ENCODE measurements around the gene ASTL.
"Not testable (repeated sequence)": the region's sequence is repeated elsewhere in the genome, so short reads cannot be mapped to it uniquely, and the experiment has no call there.

Gene ASTL

DNA sequence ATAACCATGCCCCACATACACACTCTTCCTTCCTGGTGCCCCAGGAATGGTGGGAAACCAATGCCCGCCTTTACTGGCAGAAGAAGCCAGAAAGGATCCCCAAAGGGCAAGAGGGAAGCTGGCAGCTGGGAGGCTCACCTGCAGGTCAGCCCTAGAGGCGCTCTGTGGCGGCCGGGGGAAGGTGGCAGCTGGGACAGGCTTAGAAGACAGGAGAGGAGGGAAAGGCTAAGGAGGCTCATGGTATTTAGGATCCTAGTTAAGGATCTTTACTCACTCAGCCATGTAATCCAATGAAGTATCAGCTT is 45.8 kb downstream of the ASTL start:
- no peaks in the 10 kb centered on the region for H3K27me3 ChIP-seq (ENCODE audit: control insufficient read depth, insufficient read depth, low read length)

DNA sequence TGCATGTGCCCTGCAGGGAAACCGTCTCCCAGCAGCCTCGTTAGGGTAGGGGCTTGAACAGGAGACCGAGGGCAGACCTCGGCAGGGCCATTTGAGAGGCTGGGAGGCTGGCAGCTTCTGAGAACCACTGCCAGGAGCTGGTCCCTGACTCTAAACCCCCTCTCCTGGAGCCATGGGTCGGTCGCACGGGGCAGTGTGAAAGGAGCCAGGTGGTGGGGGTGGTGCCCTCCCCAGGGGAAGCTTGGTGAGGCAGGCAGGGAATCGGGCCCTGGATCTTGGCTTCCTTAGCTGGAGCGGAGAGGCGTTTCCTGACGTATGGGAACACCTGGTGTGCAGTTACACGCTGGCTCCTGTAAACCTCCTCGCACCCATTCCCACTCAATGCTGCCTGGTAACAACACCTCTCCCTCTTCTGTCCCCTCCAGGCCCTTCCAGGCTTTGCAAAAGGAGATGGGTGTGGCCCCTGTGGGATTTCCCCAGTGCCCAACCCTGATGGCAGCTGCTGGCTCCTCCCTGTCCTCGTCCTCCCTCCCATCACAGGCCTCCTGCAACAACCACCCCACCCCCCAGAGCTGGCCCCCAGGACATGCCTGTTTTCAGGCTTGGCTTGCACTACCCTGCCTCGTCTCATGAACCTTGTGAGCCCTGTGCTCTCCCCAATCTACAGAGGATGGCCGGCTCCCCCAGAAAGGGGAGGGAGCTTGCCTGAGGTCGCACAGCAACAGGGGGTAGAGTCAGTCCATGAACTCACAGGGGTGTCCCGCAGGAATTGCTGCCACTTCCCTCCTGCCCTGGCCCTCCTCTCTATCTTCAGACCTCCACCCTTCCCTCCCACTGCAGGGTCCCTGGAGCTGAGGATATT is 46.4 kb downstream of the ASTL start:
- no peaks in the 10 kb centered on the region for H3K9me3 ChIP-seq (ENCODE audit: control insufficient read depth, low read length)
- peaks cover 52% of the 10 kb centered on the region for H3K4me1 ChIP-seq (ENCODE audit: control insufficient read depth, insufficient read depth, low read length)
- no peak overlapping the region for H3K4me3 ChIP-seq (ENCODE audit: low read length)
- H3K9ac ChIP-seq (ENCODE audit: low read length), result no peak overlapping the region
- no peaks in the 10 kb centered on the region for H3K36me3 ChIP-seq (ENCODE audit: control insufficient read depth, insufficient read depth, low read length)
- H3K27me3 ChIP-seq (ENCODE audit: control insufficient read depth, insufficient read depth, low read length), result no peaks in the 10 kb centered on the region

More for the DNA sequence above, 45.8 kb downstream of the ASTL start:
- H3K36me3 ChIP-seq (ENCODE audit: control insufficient read depth, insufficient read depth, low read length), result no peaks in the 10 kb centered on the region
- peaks cover 52% of the 10 kb centered on the region for H3K4me1 ChIP-seq (ENCODE audit: control insufficient read depth, insufficient read depth, low read length)
- H3K4me3 ChIP-seq (ENCODE audit: low read length), result no peak overlapping the region
- no peaks in the 10 kb centered on the region for H3K9me3 ChIP-seq (ENCODE audit: control insufficient read depth, low read length)
- no peak overlapping the region for H3K9ac ChIP-seq (ENCODE audit: low read length)

DNA sequence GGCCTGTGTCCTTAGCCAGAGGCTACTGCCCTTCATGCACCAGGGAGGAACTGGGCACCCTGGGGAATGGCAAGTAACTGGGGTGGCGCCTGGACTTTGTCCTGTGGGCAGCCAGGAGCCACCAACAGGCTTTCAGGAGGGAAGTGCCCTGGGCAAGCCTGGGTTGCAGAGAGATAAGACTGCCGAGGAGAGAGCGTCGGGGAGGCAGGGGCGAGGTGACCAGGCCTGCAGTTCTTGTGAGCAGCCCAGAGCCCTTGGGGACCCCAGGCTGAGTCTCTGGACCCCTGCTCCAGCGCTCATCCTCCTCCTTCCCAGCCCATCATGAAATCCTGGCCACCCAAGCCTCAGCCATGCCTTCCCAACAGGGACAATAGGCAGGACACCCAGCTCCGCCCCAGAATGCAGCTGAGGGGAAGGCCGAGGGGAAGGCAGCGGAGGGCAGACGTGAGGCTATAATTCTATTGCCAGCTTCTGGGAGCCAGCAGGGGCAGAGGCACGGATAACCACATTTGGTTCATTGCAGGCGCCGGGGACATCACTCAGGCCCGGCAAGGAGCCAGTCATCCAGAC is 47.1 kb downstream of the ASTL start:
- Histone ChIP-seq H3K9me3 (ENCODE audit: control insufficient read depth, low read length) (no peaks in the 10 kb centered on the region), H3K4me3 (ENCODE audit: low read length) (no peak overlapping the region), H3K36me3 (ENCODE audit: control insufficient read depth, insufficient read depth, low read length) (no peaks in the 10 kb centered on the region), H3K4me1 (ENCODE audit: control insufficient read depth, insufficient read depth, low read length) (peaks cover 52% of the 10 kb centered on the region), H3K9ac (ENCODE audit: low read length) (no peak overlapping the region), H3K27me3 (ENCODE audit: control insufficient read depth, insufficient read depth, low read length) (no peaks in the 10 kb centered on the region)

DNA sequence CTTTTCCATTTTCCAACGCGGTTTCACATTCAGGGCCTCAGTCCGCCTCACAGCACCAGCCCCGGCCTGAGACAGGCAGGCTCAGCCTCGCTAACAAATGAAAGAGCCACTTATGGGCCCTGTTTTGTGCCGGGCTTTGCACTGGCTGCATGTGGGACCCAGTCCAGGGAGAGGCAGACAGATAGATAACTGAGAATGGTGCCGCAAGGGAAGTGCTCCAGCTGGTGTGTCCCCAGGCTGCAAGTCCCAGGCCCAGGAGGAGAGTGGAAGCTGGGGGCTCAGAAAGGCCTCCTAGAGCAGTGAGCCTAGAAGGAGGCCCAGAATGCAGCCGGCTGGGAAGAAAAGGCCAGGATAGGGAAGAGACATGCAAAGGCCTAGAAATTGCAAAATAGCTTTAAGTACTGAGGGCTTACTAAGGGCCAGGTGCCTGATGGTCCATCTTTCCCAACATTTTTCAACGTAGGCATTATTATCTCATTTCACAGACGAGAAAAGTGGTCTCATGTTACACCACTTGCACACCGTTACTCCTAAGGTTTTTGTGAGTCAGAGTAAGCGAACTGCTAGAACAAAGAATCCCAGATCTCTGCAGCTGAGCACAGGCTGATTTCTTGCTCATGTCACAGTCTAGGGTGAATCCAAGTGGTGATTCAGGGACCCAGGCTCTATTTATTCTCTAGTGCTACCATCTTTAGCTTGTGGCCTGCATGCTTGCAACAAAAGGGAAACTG is 47.9 kb downstream of the ASTL start:
- Histone ChIP-seq H3K9ac (ENCODE audit: low read length) (no peak overlapping the region), H3K27me3 (ENCODE audit: control insufficient read depth, insufficient read depth, low read length) (no peaks in the 10 kb centered on the region), H3K4me3 (ENCODE audit: low read length) (no peak overlapping the region), H3K36me3 (ENCODE audit: control insufficient read depth, insufficient read depth, low read length) (no peaks in the 10 kb centered on the region), H3K9me3 (ENCODE audit: control insufficient read depth, low read length) (no peaks in the 10 kb centered on the region), H3K4me1 (ENCODE audit: control insufficient read depth, insufficient read depth, low read length) (peaks cover 52% of the 10 kb centered on the region)

DNA sequence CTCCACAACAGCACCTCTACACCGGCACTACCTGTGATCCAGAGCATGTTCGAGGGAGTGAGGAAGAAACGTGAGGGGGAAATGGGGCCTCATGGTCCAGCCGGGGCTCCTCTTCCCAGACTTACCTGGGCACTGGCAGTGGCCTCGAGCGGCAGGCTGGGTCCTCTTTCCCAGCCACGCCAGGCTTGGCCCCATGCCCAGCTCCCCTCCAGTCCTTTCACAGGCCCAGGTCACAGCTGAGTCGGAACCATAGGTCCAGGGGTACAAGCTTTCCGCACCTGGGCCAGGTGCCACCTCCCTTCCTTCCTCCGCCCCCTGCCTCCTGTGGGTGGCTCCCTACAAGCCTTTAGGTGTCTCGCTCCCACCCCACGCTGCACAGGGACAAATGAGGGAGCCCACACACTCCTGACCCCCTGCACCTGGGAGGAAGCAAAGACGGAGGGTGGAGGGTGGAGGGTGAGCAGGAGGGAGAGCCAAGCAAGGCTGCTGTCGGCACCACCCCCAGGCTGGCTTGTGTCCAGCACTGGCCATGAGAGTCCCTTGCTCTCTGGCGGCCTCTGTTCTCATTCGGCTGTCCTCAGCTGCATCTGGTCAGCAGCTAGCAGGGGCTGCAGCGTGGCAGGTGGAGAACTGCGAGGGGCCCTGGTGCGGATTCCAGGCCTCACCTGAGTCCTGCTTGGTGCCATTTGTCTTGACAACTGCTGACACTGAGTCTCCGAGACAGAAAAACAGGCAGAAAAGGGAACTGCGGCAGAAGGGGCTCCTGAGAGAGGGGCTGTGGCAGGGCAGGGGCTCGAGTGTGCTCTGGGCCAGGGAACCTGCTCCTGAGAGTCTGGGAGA is 48.7 kb downstream of the ASTL start:
- H3K9ac ChIP-seq (ENCODE audit: low read length), result no peak overlapping the region
- H3K27me3 ChIP-seq (ENCODE audit: control insufficient read depth, insufficient read depth, low read length), result no peaks in the 10 kb centered on the region
- H3K9me3 ChIP-seq (ENCODE audit: control insufficient read depth, low read length), result no peaks in the 10 kb centered on the region
- no peaks in the 10 kb centered on the region for H3K36me3 ChIP-seq (ENCODE audit: control insufficient read depth, insufficient read depth, low read length)
- H3K4me3 ChIP-seq (ENCODE audit: low read length), result no peak overlapping the region
- H3K4me1 ChIP-seq (ENCODE audit: control insufficient read depth, insufficient read depth, low read length), result peaks cover 52% of the 10 kb centered on the region

DNA sequence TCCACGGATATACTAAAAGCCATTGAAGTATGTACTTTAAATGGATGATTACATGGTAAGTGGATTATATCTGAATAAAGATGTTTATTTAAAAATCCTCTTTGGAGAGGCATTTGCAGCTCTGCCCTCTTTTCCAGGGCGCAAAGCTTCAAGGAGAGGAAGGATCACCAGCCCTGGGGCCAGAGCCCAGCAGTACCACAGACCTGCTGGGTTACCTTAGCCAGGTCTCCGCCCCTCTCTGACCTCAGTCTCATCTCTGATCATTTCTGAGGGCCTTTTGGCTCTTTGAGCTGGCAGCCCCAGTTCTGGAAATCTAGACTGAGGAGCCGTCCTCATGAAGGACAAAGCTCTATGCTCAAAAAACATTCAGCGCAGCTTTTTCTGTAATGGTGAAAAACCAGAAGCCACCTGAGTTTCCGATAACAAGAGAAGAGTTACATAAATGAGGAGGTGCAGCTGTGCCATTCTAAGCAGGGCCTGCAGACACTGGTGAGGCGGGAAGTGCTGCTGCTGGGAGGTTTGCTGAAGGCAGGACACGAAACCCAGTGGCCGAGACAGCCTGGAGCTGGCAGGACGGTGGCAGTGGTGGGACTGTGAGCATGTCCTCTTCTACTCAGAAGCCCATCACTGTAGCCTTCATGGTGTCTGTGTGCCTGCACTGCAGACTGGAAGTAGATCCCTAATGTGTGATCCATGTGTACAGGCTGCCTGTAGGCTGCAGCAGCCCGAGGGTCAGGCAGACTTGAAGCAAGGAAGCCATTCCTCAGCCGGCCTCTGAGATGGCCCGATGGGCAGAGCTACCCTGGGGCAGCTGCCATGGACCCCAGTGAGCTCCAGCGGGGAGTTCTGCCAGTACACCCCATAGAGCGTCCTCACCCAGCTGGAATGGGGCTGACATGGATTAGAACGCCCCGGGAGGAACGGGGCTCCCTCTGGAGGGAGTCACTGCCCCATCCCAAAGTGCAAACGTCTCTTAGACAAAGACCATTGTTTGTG is 49.7 kb downstream of the ASTL start:
- H3K9ac ChIP-seq (ENCODE audit: low read length), result no peak overlapping the region

DNA sequence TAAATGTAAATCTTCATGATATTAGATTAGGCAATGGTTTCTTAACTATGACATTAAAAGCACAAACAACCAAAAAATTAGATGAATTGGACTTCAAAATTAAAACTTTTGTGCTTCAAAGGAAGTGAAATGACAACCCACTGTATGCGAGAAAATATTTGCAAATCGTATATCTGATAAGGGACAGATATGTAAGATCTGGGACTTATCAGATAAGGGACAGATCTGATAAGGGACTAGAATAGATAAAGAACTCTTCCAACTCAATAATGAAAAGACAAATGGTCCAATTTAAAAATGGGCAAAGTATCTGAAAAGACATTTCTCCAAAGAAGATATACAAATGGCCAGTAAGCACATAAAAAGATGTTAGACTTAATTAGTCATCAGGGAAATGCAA is 51.2 kb downstream of the ASTL start:
- Histone ChIP-seq H3K27me3 (ENCODE audit: control insufficient read depth, insufficient read depth, low read length) (no peaks in the 10 kb centered on the region), H3K4me3 (ENCODE audit: low read length) (no peak overlapping the region), H3K9me3 (ENCODE audit: control insufficient read depth, low read length) (no peaks in the 10 kb centered on the region), H3K9ac (ENCODE audit: low read length) (no peak overlapping the region), H3K4me1 (ENCODE audit: control insufficient read depth, insufficient read depth, low read length) (peaks cover 38% of the 10 kb centered on the region), H3K36me3 (ENCODE audit: control insufficient read depth, insufficient read depth, low read length) (no peaks in the 10 kb centered on the region)

More for the DNA sequence above, 49.7 kb downstream of the ASTL start:
- H3K4me3 ChIP-seq (ENCODE audit: low read length), result no peak overlapping the region
- no peaks in the 10 kb centered on the region for H3K27me3 ChIP-seq (ENCODE audit: control insufficient read depth, insufficient read depth, low read length)
- H3K4me1 ChIP-seq (ENCODE audit: control insufficient read depth, insufficient read depth, low read length), result peaks cover 52% of the 10 kb centered on the region
- H3K9me3 ChIP-seq (ENCODE audit: control insufficient read depth, low read length), result no peaks in the 10 kb centered on the region
- no peaks in the 10 kb centered on the region for H3K36me3 ChIP-seq (ENCODE audit: control insufficient read depth, insufficient read depth, low read length)

DNA sequence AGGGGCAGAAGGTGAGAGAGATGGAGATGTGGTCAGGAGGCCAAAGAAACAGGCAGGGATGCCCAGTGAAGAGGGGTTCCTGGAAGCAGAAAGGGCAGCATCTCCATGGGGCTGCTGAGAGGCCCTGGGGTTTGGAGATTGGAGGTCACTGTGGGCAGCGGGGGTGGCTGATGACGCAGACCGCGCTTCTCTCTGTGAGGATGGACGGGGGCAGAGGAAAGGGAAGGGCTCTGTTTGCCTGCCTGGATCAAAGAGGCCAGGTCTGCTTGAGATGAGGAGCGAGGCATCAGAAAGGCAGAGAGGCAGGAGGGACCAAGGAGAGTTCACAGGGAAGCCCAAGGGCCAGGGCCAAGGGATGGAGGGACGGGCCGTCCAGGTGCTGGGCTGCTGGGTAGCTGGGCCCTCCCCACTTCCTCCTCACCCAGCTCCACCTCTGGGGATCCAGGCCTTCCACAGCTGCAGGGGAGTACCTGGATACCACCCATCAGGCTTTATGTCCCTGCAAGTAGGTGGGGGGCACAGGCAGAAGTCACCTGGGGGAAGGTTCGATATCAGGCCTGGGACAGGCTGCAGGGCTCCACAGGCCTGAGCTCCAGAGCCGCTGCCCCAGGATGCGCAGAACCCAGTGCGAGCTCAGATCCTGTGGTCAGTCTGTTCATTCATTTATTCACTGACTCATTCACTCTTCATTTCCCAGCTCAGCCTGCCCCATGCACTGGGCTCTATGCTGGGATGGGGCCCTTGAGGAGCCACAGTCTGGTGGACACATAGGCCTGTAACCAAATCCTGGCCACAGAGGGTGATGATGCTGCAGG is 52.6 kb downstream of the ASTL start:
- H3K4me3 ChIP-seq (ENCODE audit: low read length), result no peak overlapping the region
- no peak overlapping the region for H3K9ac ChIP-seq (ENCODE audit: low read length)
- peaks cover 25% of the 10 kb centered on the region for H3K4me1 ChIP-seq (ENCODE audit: control insufficient read depth, insufficient read depth, low read length)
- H3K36me3 ChIP-seq (ENCODE audit: control insufficient read depth, insufficient read depth, low read length), result no peaks in the 10 kb centered on the region
- no peaks in the 10 kb centered on the region for H3K9me3 ChIP-seq (ENCODE audit: control insufficient read depth, low read length)
- no peaks in the 10 kb centered on the region for H3K27me3 ChIP-seq (ENCODE audit: control insufficient read depth, insufficient read depth, low read length)

DNA sequence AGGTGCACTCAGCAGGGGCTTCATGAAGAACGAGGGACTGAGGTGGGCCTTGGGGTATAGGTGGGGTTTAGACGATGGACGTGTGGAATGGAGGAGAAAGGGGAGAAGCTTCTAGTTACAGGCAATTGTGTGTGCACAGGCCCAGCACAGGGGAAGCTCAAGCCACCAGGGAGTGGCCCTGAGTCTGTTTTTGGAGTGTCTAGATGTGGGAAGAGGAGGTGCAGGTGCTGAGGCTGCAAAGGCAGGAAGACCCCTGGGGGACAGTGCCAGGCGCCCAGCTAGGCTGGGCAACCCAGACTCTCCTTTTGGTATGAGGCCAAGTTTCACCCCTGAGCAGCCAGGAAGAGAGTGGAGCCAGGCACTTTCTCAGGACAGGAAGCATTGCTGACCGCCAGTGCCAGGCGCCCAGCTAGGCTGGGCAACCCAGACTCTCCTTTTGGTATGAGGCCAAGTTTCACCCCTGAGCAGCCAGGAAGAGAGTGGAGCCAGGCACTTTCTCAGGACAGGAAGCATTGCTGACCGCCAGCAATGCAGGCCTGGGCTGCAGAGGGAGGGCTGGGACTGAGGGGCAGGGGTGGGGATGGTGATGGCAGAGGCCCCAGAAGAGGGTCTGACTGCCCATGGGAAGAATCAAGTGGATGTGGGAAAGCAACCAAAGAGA is 53.3 kb downstream of the ASTL start:
- not testable (repeated sequence) for H3K9me3 ChIP-seq (ENCODE audit: control insufficient read depth, low read length); H3K27me3 ChIP-seq (ENCODE audit: control insufficient read depth, insufficient read depth, low read length); H3K36me3 ChIP-seq (ENCODE audit: control insufficient read depth, insufficient read depth, low read length); H3K9ac ChIP-seq (ENCODE audit: low read length); H3K4me3 ChIP-seq (ENCODE audit: low read length)
- H3K4me1 ChIP-seq (ENCODE audit: control insufficient read depth, insufficient read depth, low read length), result peaks cover 17% of the 10 kb centered on the region

Data from mucosa of stomach (tissue), 1 donor.